HCT116 (cell line): Measurements from ENCODE around the gene FTSJ3.

Experiments
- EZH2 ChIP-seq: fragments of 200-600 bp; sonication (generic); IDR thresholded peaks from 2 replicates; pipeline ENCODE4 v1.6.1; 2017; ENCODE audit warnings: antibody characterized with exemption, mixed run types
- POLR2A ChIP-seq: IDR thresholded peaks from 2 replicates; pipeline ENCODE4 v1.7.0; 2011; ENCODE audit warnings: borderline replicate concordance; ENCODE audit not compliant: insufficient read depth, insufficient read length; ENCODE audit errors: extremely low read depth
- POLR2AphosphoS5 ChIP-seq: IDR thresholded peaks from 2 replicates; pipeline ENCODE4 v1.6.1; 2011; ENCODE audit warnings: mild to moderate bottlenecking, low read depth, low read length, moderate library complexity

GRCh38 chr17:63855185-63855584, 27.7 kb upstream of the FTSJ3 start:
- no peak for TF ChIP-seq POLR2AphosphoS5
- no peak for TF ChIP-seq POLR2A
- no peak for TF ChIP-seq EZH2
